Neuronal stem cell (in vitro differentiated cells): ENCODE results near the gene COX18.

Experiments
- DNase-seq: peaks from one replicate; pipeline ENCODE4 v3.0.0-alpha.2; 2013; ENCODE audit warnings: low spot score
- H2AFZ ChIP-seq: one replicate; pipeline ENCODE4 v1.6.1; 2013; ENCODE audit warnings: mild to moderate bottlenecking, low read length, inconsistent platforms
- H2AK5ac ChIP-seq: 2 replicates; pipeline ENCODE4 v1.6.1; 2013; ENCODE audit warnings: low read depth, mild to moderate bottlenecking, inconsistent platforms, low read length, moderate library complexity, mixed read lengths
- H2BK120ac ChIP-seq: 2 replicates; pipeline ENCODE4 v1.6.1; 2013; ENCODE audit warnings: low read depth, mild to moderate bottlenecking, inconsistent platforms, low read length, moderate library complexity, mixed read lengths
- H2BK12ac ChIP-seq: one replicate; pipeline ENCODE4 v1.6.1; 2013; ENCODE audit warnings: low read length, inconsistent platforms
- H2BK15ac ChIP-seq: 2 replicates; pipeline ENCODE4 v1.6.1; 2013; ENCODE audit warnings: mild to moderate bottlenecking, low read length, inconsistent platforms, mixed read lengths
- H2BK5ac ChIP-seq: one replicate; pipeline ENCODE4 v1.6.1; 2013; ENCODE audit warnings: inconsistent platforms, mild to moderate bottlenecking, low read length, moderate library complexity
- H3K14ac ChIP-seq: one replicate; pipeline ENCODE4 v1.6.1; 2013; ENCODE audit warnings: low read length, inconsistent platforms
- H3K18ac ChIP-seq: 2 replicates; pipeline ENCODE4 v1.6.1; 2013; ENCODE audit warnings: low read length, inconsistent platforms
- H3K23ac ChIP-seq: 2 replicates; pipeline ENCODE4 v1.6.1; 2013; ENCODE audit warnings: low read depth, mild to moderate bottlenecking, mixed read lengths, low read length, inconsistent platforms; ENCODE audit not compliant: poor library complexity
- H3K27ac ChIP-seq: replicated peaks from 3 replicates; pipeline ENCODE4 v1.5.1; 2013; ENCODE audit warnings: low read length, inconsistent platforms
- H3K27me3 ChIP-seq, 3 experiments: 2 replicates each; pipeline ENCODE4 v1.6.1; 2013; ENCODE audit warnings: low read length in 3 of 3, mild to moderate bottlenecking in 2 of 3, inconsistent platforms in 1 of 3, low read depth in 1 of 3, mixed read lengths in 1 of 3, moderate library complexity in 1 of 3; ENCODE audit not compliant: control insufficient read depth in 3 of 3, insufficient read depth in 3 of 3
- H3K36me3 ChIP-seq, 2 donors: replicated peaks in 1 of 2; 2 replicates each; pipeline ENCODE4 v1.6.1; 2013; ENCODE audit warnings: low read length in 2 of 2; ENCODE audit not compliant: control insufficient read depth in 2 of 2, insufficient read depth in 2 of 2
- H3K4ac ChIP-seq: 2 replicates; pipeline ENCODE4 v1.6.1; 2013; ENCODE audit warnings: inconsistent platforms, mild to moderate bottlenecking, low read length, moderate library complexity
- H3K4me1 ChIP-seq, 2 donors: 1 replicate in 1 of 2; 2 replicates in 1 of 2; pipeline ENCODE4 v1.6.1; 2013; ENCODE audit warnings: low read length in 2 of 2, low read depth in 1 of 2; ENCODE audit not compliant: control insufficient read depth in 2 of 2, insufficient read depth in 1 of 2
- H3K4me2 ChIP-seq: one replicate; pipeline ENCODE4 v1.6.1; 2013; ENCODE audit warnings: mild to moderate bottlenecking, low read length, inconsistent platforms; ENCODE audit not compliant: insufficient read depth, poor library complexity, severe bottlenecking
- H3K4me3 ChIP-seq, 2 donors: 2 replicates each; pipeline ENCODE4 v1.5.1; 2013; ENCODE audit warnings: low read length in 2 of 2, mild to moderate bottlenecking in 2 of 2, inconsistent platforms in 1 of 2, moderate library complexity in 1 of 2
- H3K79me1 ChIP-seq: one replicate; pipeline ENCODE4 v1.6.1; 2013; ENCODE audit warnings: low read depth, mild to moderate bottlenecking, inconsistent platforms, low read length, moderate library complexity
- H3K9ac ChIP-seq: one replicate; pipeline ENCODE4 v1.6.1; 2013; ENCODE audit warnings: mild to moderate bottlenecking, low read depth, low read length, inconsistent platforms; ENCODE audit not compliant: poor library complexity
- H3K9me3 ChIP-seq, 2 donors: replicated peaks in 1 of 2; 2 replicates each; pipeline versions ENCODE3 to v1.6.1; 2013; ENCODE audit warnings: low read length in 2 of 2, mild to moderate bottlenecking in 2 of 2, inconsistent platforms in 1 of 2, low read depth in 1 of 2, mixed read lengths in 1 of 2, moderate library complexity in 1 of 2; ENCODE audit not compliant: control insufficient read depth in 2 of 2, insufficient read depth in 1 of 2
- H4K8ac ChIP-seq: one replicate; pipeline ENCODE4 v1.6.1; 2013; ENCODE audit warnings: low read depth, mild to moderate bottlenecking, inconsistent platforms, low read length, moderate library complexity
- H4K91ac ChIP-seq: one replicate; pipeline ENCODE4 v1.6.1; 2013; ENCODE audit warnings: low read length, low read depth, mild to moderate bottlenecking, inconsistent platforms; ENCODE audit not compliant: poor library complexity
- WGBS, 2 donors: extraction: QIAGEN DNeasy Blood & Tissue Kit; methylation state at CpG; one replicate each; pipeline ENCODE4 v1.1.7; 2013; ENCODE audit warnings: missing lambda C conversion rate in 2 of 2, mixed read lengths in 1 of 2; ENCODE audit not compliant: insufficient read length in 2 of 2, insufficient replicate concordance in 1 of 2; ENCODE audit errors: extremely low coverage in 2 of 2; 5-methylcytosine and 5-hydroxymethylcytosine counted together

Gene COX18

GRCh38 chr4:73053974-73054480 lies 15.5 kb downstream of the COX18 start:
- Histone ChIP-seq H2AFZ (no peak overlapping the region), H3K36me3 (peaks cover 4 to 57% of the 10 kb centered on the region in 2 donors), H3K23ac (no peak overlapping the region), H3K18ac (no peak overlapping the region), H3K9ac (no peak overlapping the region), H3K4me3 (no peak overlapping the region), H4K8ac (no peak overlapping the region), H3K4me2 (no peak overlapping the region), H3K9me3 (no peaks in the 10 kb centered on the region), H2BK120ac (no peak overlapping the region), H3K4ac (no peak overlapping the region), H3K14ac (no peak overlapping the region), H3K27me3 (no peaks in the 10 kb centered on the region), H3K79me1 (no peaks in the 10 kb centered on the region), H4K91ac (no peak overlapping the region), H3K27ac (no peak overlapping the region), H2BK5ac (no peak overlapping the region), H2AK5ac (no peak overlapping the region), H2BK12ac (no peak overlapping the region), H3K4me1 (no peaks in the 10 kb centered on the region), H2BK15ac (no peak overlapping the region)
- no peak for DNase-seq
- no CpG with 5 or more reads among the region's 2 CpGs for WGBS, 2 donors

GRCh38 chr4:73053076-73053475 lies 16.4 kb downstream of the COX18 start:
- Histone ChIP-seq H3K27ac (no peak overlapping the region), H3K4me2 (no peak overlapping the region), H3K18ac (no peak overlapping the region), H3K4me1 (no peaks in the 10 kb centered on the region), H2BK12ac (no peak overlapping the region), H2BK5ac (no peak overlapping the region), H3K9me3 (no peaks in the 10 kb centered on the region), H2AFZ (no peak overlapping the region), H3K23ac (no peak overlapping the region), H4K8ac (no peak overlapping the region), H3K27me3 (no peaks in the 10 kb centered on the region), H2BK15ac (no peak overlapping the region), H2BK120ac (no peak overlapping the region), H3K4me3 (no peak overlapping the region), H2AK5ac (no peak overlapping the region), H4K91ac (no peak overlapping the region), H3K36me3 (peaks cover 2 to 47% of the 10 kb centered on the region in 2 donors), H3K79me1 (no peaks in the 10 kb centered on the region), H3K9ac (no peak overlapping the region), H3K14ac (no peak overlapping the region), H3K4ac (no peak overlapping the region)
- no peak for DNase-seq
- WGBS, 2 donors: no CpG with 5 or more reads among the region's 5 CpGs

GRCh38 chr4:73051625-73052024 lies 17.9 kb downstream of the COX18 start:
- no peak overlapping the region for H3K23ac ChIP-seq
- H2BK12ac ChIP-seq: no peak overlapping the region
- no peak overlapping the region for H3K14ac ChIP-seq
- no peak overlapping the region for H3K4ac ChIP-seq
- H3K4me1 ChIP-seq: no peaks in the 10 kb centered on the region
- DNase-seq: no peak
- no peak overlapping the region for H2AFZ ChIP-seq
- H3K27ac ChIP-seq: no peak overlapping the region
- H3K79me1 ChIP-seq: no peaks in the 10 kb centered on the region
- H3K18ac ChIP-seq: no peak overlapping the region
- no peak overlapping the region for H2BK15ac ChIP-seq
- no peak overlapping the region for H2BK120ac ChIP-seq
- no CpG with 5 or more reads among the region's 1 CpG for WGBS, 2 donors
- no peak overlapping the region for H4K91ac ChIP-seq
- no peak overlapping the region for H2AK5ac ChIP-seq
- H3K36me3 ChIP-seq: peaks cover 2 to 33% of the 10 kb centered on the region in 2 donors
- H3K4me2 ChIP-seq: no peak overlapping the region
- H3K9ac ChIP-seq: no peak overlapping the region
- no peak overlapping the region for H2BK5ac ChIP-seq
- no peaks in the 10 kb centered on the region for H3K9me3 ChIP-seq
- H3K27me3 ChIP-seq: no peaks in the 10 kb centered on the region
- H4K8ac ChIP-seq: no peak overlapping the region
- H3K4me3 ChIP-seq: no peak overlapping the region

GRCh38 chr4:73045879-73046278 lies 23.6 kb downstream of the COX18 start:
- no peak overlapping the region for H2BK12ac ChIP-seq
- no peak overlapping the region for H3K18ac ChIP-seq
- no peak overlapping the region for H3K4me3 ChIP-seq
- no peak overlapping the region for H3K4ac ChIP-seq
- H3K79me1 ChIP-seq: no peaks in the 10 kb centered on the region
- H3K9me3 ChIP-seq: no peaks in the 10 kb centered on the region
- no peak overlapping the region for H3K23ac ChIP-seq
- no peak overlapping the region for H4K91ac ChIP-seq
- no peaks in the 10 kb centered on the region for H3K4me1 ChIP-seq
- no peak overlapping the region for H3K14ac ChIP-seq
- no peak overlapping the region for H3K4me2 ChIP-seq
- WGBS, 2 donors: no CpG with 5 or more reads among the region's 7 CpGs
- no peak overlapping the region for H2BK120ac ChIP-seq
- H3K36me3 ChIP-seq: no peaks in the 10 kb centered on the region
- H2BK5ac ChIP-seq: no peak overlapping the region
- no peaks in the 10 kb centered on the region for H3K27me3 ChIP-seq
- no peak overlapping the region for H3K27ac ChIP-seq
- no peak overlapping the region for H2AK5ac ChIP-seq
- H2BK15ac ChIP-seq: no peak overlapping the region
- H3K9ac ChIP-seq: no peak overlapping the region
- no peak for DNase-seq
- H4K8ac ChIP-seq: no peak overlapping the region
- no peak overlapping the region for H2AFZ ChIP-seq
